T-helper 17 cell (primary cell): ENCODE results near the gene ALDH1B1. TPM values are rescaled to one million over a fixed set of nuclear protein-coding genes. Genes with fewer than 3 reads are reported as not detected.

Source experiments
- ATAC-seq: fragments of 150-1000 bp; cut with Tn5 transposase; 2 replicates; pipeline ENCODE4 v1.10.0; 2021; ENCODE audit warnings: mild to moderate bottlenecking, moderate library complexity
- DNase-seq, 3 donors: peaks; one replicate each; pipeline versions ENCODE4 v3.0.0 to v3.0.0-alpha.2; 2020 to 2021
- H3K9me3 ChIP-seq: one replicate; pipeline ENCODE4 v1.7.0; 2013; ENCODE audit warnings: low read length, mild to moderate bottlenecking; ENCODE audit not compliant: control insufficient read depth, poor library complexity, severe bottlenecking
- H3K27ac Mint-ChIP-seq: one replicate; pipeline ENCODE4 v1.8.0; 2022; ENCODE audit warnings: mild to moderate bottlenecking, moderate library complexity, mixed read lengths
- H3K27me3 Mint-ChIP-seq: one replicate; pipeline ENCODE4 v1.8.0; 2022; ENCODE audit warnings: mixed read lengths
- H3K36me3 Mint-ChIP-seq: one replicate; pipeline ENCODE4 v1.8.0; 2022; ENCODE audit warnings: low read depth, mixed read lengths
- H3K4me1 Mint-ChIP-seq: one replicate; pipeline ENCODE4 v1.8.0; 2022; ENCODE audit warnings: mild to moderate bottlenecking, mixed read lengths
- H3K4me3 Mint-ChIP-seq: one replicate; pipeline ENCODE4 v1.8.0; 2022; ENCODE audit warnings: mild to moderate bottlenecking, moderate library complexity, mixed read lengths
- total RNA-seq, 4 donors: library from RNA in 2 of 4; stranded (reverse) in 2 of 4; gene quantifications; one replicate each; pipeline ENCODE4 v1.2.3 and lab custom pipeline; 2022 to 2026

The ALDH1B1 gene
- total RNA-seq, 2 donors from 2014 or later = 1.7 to 2.7 TPM

DNA sequence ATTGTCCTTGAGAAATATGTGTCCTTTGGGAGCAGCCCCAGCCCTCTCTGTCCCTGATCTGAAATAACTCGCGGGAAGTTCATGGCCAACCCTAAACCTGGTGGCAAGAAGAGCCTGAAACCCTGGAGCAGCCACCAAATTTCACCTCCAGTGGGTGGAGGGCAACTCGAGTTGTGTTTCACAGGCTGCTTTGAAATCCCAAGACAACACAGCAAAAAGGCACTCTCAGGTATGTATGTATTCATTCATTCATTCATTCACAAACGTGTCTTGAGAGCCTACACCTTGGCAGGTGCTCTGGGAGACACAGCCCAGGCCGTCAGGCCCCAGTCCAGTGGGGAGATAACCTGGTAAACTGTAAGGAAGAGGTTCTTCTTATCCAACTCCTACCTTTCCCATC lies 35.7 kb upstream of the ALDH1B1 start:
- no peak for DNase-seq
- H3K9me3 ChIP-seq = no peaks in the 10 kb centered on the region
- Mint-ChIP-seq H3K27me3 (peaks cover 16% of the 10 kb centered on the region), H3K27ac (no peak overlapping the region), H3K36me3 (no peaks in the 10 kb centered on the region), H3K4me1 (no peaks in the 10 kb centered on the region), H3K4me3 (no peak overlapping the region)
- no peak for ATAC-seq

DNA sequence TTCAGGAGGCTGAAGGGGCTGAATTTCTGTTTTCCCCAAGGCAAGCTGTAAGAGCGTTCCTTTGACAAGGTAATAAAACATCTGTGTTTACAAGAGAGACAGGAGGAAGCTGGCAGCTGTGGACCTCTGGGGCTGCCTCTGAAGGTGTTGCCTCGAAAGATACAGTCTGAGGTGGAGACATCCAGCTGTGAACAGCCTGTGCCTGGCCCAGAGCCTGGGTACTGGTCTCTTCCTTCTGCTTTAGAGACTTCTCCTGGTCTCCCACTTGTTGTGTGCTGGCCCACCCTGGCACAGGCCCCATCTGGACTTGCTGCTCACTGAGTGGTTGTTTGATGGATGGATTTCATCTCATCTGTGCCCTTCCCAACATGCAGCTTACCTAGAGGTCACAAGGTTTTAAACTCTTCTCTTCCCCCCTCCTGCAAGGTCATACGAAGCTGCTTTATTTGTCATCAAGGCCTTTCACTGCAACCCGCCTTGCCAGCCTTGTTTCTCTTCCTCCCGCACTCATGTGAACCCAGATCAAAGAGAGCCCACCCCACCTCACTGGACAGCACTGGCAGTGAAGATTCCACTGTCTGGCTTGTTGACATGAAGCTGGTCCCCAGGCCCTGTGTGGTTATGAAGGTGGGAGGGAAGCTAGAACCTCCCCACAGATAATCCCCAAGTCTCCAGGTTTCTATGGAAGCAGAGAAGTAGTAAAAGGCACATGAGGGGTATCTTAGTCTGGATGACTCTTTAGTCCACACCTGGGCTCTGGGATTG lies 35.0 kb upstream of the ALDH1B1 start:
- DNase-seq = no peak
- H3K9me3 ChIP-seq = no peaks in the 10 kb centered on the region
- Mint-ChIP-seq H3K27me3 (peaks cover 9% of the 10 kb centered on the region), H3K4me1 (no peaks in the 10 kb centered on the region), H3K36me3 (no peaks in the 10 kb centered on the region), H3K27ac (no peak overlapping the region), H3K4me3 (no peak overlapping the region)
- ATAC-seq = no peak

DNA sequence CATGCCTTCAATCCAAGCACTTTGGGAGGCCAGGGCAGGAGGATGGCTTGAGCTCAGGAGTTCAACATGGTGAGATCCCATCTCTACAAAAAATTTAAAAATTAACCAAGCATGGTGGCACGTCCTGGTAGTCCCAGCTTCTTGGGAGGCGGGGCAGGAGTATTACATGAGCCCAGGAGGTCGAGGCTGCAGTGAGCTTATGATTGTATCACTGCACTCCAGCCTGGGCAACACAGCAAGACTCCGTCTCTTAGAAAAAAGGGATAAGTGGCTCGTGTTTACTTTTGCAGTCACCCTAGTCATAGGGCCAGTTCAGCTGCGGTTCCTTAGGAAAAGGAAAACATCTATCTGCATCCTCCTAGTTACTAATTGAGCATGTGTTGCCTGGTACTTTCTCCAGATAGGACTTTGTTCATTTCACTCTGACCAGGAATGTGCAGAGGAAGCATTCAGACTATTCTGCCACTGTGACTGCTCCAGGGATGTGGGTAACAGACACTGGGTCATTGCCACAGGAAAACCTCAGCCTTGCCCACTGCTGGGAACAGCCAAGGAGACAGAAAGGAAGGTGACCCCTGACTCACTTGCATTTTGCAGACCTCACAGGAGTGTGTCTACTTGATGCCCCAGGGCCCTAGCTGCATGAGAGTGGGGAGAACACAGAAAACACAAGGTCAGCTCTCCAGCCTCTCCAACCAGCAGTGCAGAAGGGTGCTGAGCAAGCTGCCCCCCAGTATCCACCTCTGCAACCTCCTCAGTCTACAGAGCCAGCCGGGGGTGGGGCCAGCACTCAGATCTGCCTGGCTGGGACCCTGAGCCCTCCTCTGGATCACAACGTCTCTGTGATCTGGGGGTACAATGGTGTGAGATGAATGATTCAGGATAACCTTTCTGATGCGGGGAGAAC lies 33.9 kb upstream of the ALDH1B1 start:
- H3K27me3 Mint-ChIP-seq = no peaks in the 10 kb centered on the region
- no peaks in the 10 kb centered on the region for H3K36me3 Mint-ChIP-seq
- H3K4me1 Mint-ChIP-seq = peaks cover 4% of the 10 kb centered on the region
- no peak overlapping the region for H3K27ac Mint-ChIP-seq
- no peak overlapping the region for H3K4me3 Mint-ChIP-seq
- no peaks in the 10 kb centered on the region for H3K9me3 ChIP-seq
- ATAC-seq (no peak), DNase-seq (no peak)

DNA sequence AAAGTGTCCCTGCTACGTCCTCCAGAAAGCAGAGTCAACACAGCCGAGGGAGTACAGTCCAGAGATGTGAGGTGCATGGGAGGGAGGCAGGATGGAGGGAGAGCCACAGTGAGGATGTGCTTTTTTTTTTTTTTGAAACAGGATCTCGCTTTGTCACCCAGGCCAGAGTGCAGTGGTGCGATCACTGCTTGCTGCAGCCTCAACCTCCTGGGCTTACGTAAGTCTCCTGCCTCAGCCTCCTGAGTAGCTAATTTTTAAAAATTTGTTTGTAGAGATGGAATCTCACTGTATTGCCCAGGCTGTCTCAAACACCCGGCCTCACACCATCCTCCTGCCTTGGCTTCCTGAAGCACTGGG lies 33.2 kb upstream of the ALDH1B1 start:
- H3K4me3 Mint-ChIP-seq = no peak overlapping the region
- ATAC-seq (no peak), DNase-seq (no peak)
- no peaks in the 10 kb centered on the region for H3K36me3 Mint-ChIP-seq
- no peaks in the 10 kb centered on the region for H3K9me3 ChIP-seq
- H3K27me3 Mint-ChIP-seq = peaks cover 4% of the 10 kb centered on the region
- H3K27ac Mint-ChIP-seq = no peak overlapping the region
- peaks cover 4% of the 10 kb centered on the region for H3K4me1 Mint-ChIP-seq

DNA sequence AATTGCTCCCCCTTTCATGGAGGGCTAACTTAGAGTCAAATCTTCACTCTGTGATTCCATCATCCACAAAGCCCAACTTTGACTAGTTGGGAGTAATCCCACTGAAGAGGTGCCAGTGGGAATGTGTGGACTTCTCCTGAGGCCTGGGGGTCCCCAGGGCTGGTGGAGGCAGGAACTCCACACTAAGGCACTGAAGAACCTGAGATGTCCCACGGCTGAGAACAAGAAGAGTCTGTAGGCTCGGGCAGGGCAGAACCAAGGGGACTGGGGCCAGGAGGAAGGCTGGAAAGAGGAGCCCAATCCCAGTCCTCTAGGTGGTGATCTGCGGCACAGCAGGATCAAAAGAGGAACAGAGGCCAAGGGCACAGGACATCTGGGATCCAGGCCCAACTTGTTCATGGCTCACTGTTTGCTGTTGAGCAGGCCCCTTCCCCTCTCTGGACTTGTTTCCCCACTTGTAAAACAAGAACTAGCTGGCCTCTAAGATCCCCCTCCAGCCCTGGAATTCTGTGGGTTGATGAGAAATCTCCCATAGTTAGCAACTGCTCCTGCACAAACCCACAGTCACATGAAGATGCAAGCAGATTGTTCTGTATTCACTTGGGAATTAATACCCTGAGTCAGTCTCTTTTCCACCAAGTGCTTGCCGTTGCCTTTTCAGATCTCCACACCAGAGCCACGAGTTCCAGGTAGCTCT lies 32.7 kb upstream of the ALDH1B1 start:
- DNase-seq (no peak), ATAC-seq (no peak)
- peaks cover 4% of the 10 kb centered on the region for H3K27me3 Mint-ChIP-seq
- H3K4me1 Mint-ChIP-seq = peaks cover 4% of the 10 kb centered on the region
- no peak overlapping the region for H3K27ac Mint-ChIP-seq
- no peaks in the 10 kb centered on the region for H3K9me3 ChIP-seq
- no peak overlapping the region for H3K4me3 Mint-ChIP-seq
- H3K36me3 Mint-ChIP-seq = no peaks in the 10 kb centered on the region

DNA sequence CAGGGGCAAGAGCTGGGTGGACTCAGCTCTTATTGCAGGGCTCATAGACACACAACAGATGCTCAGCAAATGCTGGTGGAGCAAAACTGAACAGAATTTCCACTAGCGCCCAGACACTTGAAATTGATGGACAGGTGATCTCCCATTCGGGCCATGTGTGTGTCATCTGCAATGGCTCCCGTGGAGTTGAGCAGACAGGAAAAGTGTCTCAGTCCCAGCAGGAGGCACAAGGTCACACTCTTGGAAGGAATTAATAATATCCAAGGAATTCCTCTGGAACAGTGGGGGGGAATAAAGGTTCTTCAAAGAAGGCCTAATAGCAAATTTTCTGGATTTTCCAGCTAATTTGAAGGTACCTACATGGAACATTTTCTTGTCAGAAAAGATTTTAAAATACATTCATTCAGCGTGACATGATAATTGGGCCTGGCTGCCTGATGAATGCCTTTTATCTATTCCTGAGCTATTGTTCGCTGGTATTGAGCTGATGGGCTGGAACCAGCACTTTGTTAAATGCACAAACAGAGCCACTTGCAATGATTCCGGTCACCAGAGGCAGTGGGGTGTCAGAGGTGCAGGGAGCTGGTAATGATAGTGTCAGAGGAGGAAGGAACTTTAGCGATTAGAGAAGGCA lies 31.5 kb upstream of the ALDH1B1 start:
- ATAC-seq (no peak), DNase-seq (no peak)
- Mint-ChIP-seq H3K27ac (no peak overlapping the region), H3K4me3 (no peak overlapping the region), H3K27me3 (peaks cover 9% of the 10 kb centered on the region), H3K36me3 (no peaks in the 10 kb centered on the region), H3K4me1 (peaks cover 4% of the 10 kb centered on the region)
- no peaks in the 10 kb centered on the region for H3K9me3 ChIP-seq

DNA sequence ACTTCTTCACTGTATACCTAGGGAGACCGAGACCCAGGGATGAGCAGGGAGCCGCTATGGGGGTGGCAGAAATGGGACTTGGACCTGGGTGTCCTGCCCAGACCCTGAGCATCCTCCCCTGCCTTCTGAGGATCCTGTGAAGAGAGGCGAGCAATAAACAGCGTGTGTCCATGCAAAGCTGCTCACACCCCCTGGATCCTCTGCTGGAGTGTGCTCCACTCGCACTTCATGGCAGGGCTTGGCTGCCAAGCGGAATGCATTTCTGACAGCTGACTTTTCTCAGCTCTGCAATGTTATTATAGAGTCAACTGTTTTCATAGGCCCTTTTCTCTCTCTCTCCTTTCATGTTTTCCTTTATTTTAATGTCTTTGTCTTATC lies 31.0 kb upstream of the ALDH1B1 start:
- H3K36me3 Mint-ChIP-seq = no peaks in the 10 kb centered on the region
- H3K9me3 ChIP-seq = no peaks in the 10 kb centered on the region
- H3K4me1 Mint-ChIP-seq = peaks cover 4% of the 10 kb centered on the region
- no peak overlapping the region for H3K4me3 Mint-ChIP-seq
- peaks cover 9% of the 10 kb centered on the region for H3K27me3 Mint-ChIP-seq
- no peak for DNase-seq
- ATAC-seq = no peak
- H3K27ac Mint-ChIP-seq = no peak overlapping the region

DNA sequence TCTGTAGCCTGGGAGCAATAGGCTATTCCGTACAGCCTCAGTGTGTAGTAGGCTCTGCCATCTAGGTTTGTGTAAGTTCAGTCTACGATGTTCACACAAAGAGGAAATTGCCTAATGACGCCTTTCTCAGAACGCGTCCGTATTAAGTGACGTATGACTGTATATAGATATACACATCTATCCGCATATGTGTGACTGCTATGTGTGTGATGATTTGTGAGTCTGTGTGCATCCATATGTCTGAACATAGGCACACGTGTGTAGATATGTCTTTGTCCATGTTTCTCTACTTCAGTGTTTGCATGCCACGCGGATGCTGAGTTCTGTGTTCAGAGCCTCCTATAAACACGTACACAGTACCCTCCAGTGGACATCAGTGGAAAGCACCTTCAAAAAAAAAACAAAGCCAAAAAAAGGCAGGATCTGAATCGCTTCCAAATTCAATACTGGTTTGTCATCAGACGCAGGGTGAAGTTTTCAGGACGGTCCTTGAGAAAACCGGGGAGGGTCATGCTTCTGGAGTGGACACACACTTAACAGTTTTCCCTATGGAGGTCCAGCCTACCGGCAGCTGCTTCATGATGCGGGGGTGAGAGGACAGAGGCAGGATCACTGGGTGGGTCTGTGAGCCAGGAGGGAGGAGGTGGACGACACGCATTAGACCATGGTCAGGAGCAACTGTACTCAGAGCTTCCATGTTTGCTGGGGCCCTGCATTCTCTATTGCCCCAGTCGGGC lies 29.5 kb upstream of the ALDH1B1 start:
- peak; percentile 77 for ATAC-seq
- no peak for DNase-seq
- Mint-ChIP-seq H3K4me3 (peak overlapping the region; percentile 76), H3K4me1 (peaks cover 4% of the 10 kb centered on the region), H3K27me3 (peaks cover 9% of the 10 kb centered on the region), H3K27ac (no peak overlapping the region), H3K36me3 (no peaks in the 10 kb centered on the region)
- H3K9me3 ChIP-seq = no peaks in the 10 kb centered on the region

DNA sequence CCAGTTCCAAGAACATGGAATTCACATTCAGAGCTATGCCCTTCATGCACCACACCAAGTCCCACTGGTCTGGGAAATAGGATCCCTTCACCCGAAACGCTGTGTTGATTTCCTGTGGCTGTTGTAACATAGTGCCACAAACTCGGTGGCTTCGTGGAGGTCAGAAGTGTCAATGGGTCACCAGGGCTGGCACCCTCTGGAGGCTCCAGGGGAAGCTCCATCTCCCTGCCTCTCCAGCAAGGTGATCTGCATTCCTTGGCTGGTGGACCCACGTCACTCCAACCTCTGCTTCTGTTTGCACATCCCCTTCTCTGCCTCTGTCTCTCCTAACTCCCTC lies 28.9 kb upstream of the ALDH1B1 start:
- Mint-ChIP-seq H3K36me3 (no peaks in the 10 kb centered on the region), H3K4me3 (no peak overlapping the region), H3K4me1 (peaks cover 4% of the 10 kb centered on the region), H3K27ac (no peak overlapping the region), H3K27me3 (peaks cover 9% of the 10 kb centered on the region)
- DNase-seq = no peak
- ATAC-seq = no peak
- H3K9me3 ChIP-seq = no peaks in the 10 kb centered on the region

DNA sequence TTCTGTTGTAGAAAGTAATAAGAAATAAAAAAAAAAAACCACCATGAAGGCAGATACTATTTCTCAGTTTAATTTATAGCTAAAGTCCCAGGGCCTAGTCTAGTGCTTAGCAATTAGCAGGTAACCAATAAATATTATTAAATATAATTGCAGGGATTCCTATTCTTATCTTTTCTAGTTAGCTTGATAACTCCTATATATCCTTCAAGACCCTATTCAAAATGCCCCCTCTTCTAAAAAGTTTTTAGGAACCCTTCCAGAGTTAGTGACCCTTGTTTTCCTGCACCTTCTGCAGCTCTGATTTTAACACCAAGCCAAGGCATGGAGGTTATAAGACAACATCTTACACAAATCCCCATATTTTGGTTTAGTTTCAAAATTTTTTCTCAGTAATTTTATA lies 24.6 kb upstream of the ALDH1B1 start:
- H3K4me3 Mint-ChIP-seq = no peak overlapping the region
- H3K9me3 ChIP-seq = no peaks in the 10 kb centered on the region
- H3K4me1 Mint-ChIP-seq = peaks cover 4% of the 10 kb centered on the region
- ATAC-seq = no peak
- peaks cover 32% of the 10 kb centered on the region for H3K27me3 Mint-ChIP-seq
- H3K27ac Mint-ChIP-seq = no peak overlapping the region
- DNase-seq = no peak
- peaks cover 2% of the 10 kb centered on the region for H3K36me3 Mint-ChIP-seq

DNA sequence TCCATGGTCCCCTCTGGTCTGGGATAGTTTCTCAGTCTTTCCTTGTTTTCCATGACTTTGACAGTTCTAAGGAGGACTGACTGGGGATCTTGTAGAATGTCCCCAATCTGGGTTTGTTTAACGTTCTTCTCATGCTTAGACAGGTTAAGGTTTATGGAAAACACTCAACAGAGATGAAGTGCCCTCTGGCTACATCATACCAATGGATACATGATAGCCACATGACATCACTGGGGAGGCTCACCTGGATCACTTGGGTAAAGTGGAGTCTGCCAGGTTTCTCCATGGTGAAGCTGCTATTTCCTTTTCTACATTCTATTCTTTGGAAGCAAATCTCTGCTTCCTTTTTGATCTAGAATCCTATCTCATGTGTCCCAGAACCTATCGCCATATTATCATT lies 23.8 kb upstream of the ALDH1B1 start:
- Mint-ChIP-seq H3K36me3 (peaks cover 2% of the 10 kb centered on the region), H3K4me3 (no peak overlapping the region), H3K27ac (no peak overlapping the region), H3K27me3 (peaks cover 34% of the 10 kb centered on the region), H3K4me1 (no peaks in the 10 kb centered on the region)
- DNase-seq (no peak), ATAC-seq (no peak)
- H3K9me3 ChIP-seq = no peaks in the 10 kb centered on the region

DNA sequence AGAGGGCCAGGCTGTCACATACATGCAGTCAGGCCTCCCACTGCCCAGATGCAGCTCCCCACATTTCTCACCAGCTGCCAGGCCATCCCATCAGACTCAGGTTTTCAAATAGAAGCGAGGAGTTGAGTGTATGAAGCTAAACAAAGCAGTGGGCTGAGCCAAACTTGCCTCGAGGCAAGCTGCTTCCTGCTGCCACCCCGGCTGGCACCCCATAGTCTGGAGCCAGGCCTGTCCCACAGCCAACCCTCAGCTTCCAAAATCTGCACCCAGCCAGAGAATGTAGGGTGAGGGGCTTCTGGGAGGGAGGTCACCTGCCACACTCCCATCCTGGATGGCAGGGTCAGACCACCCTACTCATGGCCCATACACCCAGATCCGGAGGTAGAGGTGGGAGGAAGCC lies 22.3 kb upstream of the ALDH1B1 start:
- Mint-ChIP-seq H3K4me3 (no peak overlapping the region), H3K4me1 (no peaks in the 10 kb centered on the region), H3K27me3 (peaks cover 34% of the 10 kb centered on the region), H3K36me3 (peaks cover 2% of the 10 kb centered on the region), H3K27ac (no peak overlapping the region)
- DNase-seq (no peak), ATAC-seq (no peak)
- no peaks in the 10 kb centered on the region for H3K9me3 ChIP-seq
